ENCODE measurements around the gene TGFBR1.

Gene TGFBR1

GRCh38 chr9:99121604-99122003, 16.7 kb downstream of the TGFBR1 start:
- CTCF ChIA-PET, result interaction anchor here (0.5 to 4.4 kb wide), 9 partner anchors 15 to 857 kb away, joined by 3 to 19 read pairs (median 4); no protein-coding TSS in a partner anchor
- POLR2A ChIA-PET, result no interaction called here
- H3K4me3 ChIP-seq (ENCODE audit: low read depth, low read length), result no peak overlapping the region
- no peak for TF ChIP-seq CTCF (IDR thresholded peaks at IDR 0.05; ENCODE audit: insufficient read depth, low read length, missing control alignments)
- DNase-seq (ENCODE audit: low read depth, low spot score), result no peak

- ChIA-PET POLR2A (no interaction called here), CTCF (interaction anchor here (0.8 to 2.4 kb wide), 4 partner anchors 10 to 16 kb away, joined by 3 to 11 read pairs (median 6); no protein-coding TSS in a partner anchor)
- no peak for DNase-seq (ENCODE audit: low read depth, low spot score)
- H3K4me3 ChIP-seq (ENCODE audit: low read depth, low read length), result no peak overlapping the region
- TF ChIP-seq CTCF (IDR thresholded peaks at IDR 0.05; ENCODE audit: insufficient read depth, low read length, missing control alignments), result no peak
Observed at GRCh38 chr9:99124534-99125255, 19.8 kb downstream of the TGFBR1 start.

- no peak for TF ChIP-seq CTCF (IDR thresholded peaks at IDR 0.05; ENCODE audit: insufficient read depth, low read length, missing control alignments)
- no peak for DNase-seq (ENCODE audit: low read depth, low spot score)
- POLR2A ChIA-PET, result no interaction called here
- no peak overlapping the region for H3K4me3 ChIP-seq (ENCODE audit: low read depth, low read length)
- CTCF ChIA-PET, result interaction anchor here (0.8 to 2.4 kb wide), 2 partner anchors 11 to 14 kb away, joined by 3 to 11 read pairs; no protein-coding TSS in a partner anchor
Observed at GRCh38 chr9:99125446-99125845, 20.5 kb downstream of the TGFBR1 start.

GRCh38 chr9:99126312-99126711, 21.4 kb downstream of the TGFBR1 start:
- H3K4me3 ChIP-seq (ENCODE audit: low read depth, low read length), result no peak overlapping the region
- no peak for DNase-seq (ENCODE audit: low read depth, low spot score)
- POLR2A ChIA-PET, result no interaction called here
- CTCF ChIA-PET, result interaction anchor here (1.1 to 2.4 kb wide), 7 partner anchors 10 to 128 kb away, joined by 3 to 11 read pairs (median 4); no protein-coding TSS in a partner anchor
- no peak for TF ChIP-seq CTCF (IDR thresholded peaks at IDR 0.05; ENCODE audit: insufficient read depth, low read length, missing control alignments)

GRCh38 chr9:99127356-99128132, 22.6 kb downstream of the TGFBR1 start:
- ChIA-PET CTCF (interaction anchor here (0.7 to 2.4 kb wide), 9 partner anchors 12 to 279 kb away, joined by 3 to 11 read pairs (median 3); no protein-coding TSS in a partner anchor), POLR2A (no interaction called here)
- no peak for DNase-seq (ENCODE audit: low read depth, low spot score)
- no peak overlapping the region for H3K4me3 ChIP-seq (ENCODE audit: low read depth, low read length)
- TF ChIP-seq CTCF (IDR thresholded peaks at IDR 0.05; ENCODE audit: insufficient read depth, low read length, missing control alignments), result no peak

GRCh38 chr9:99128133-99128406, 23.2 kb downstream of the TGFBR1 start:
- TF ChIP-seq CTCF (IDR thresholded peaks at IDR 0.05; ENCODE audit: insufficient read depth, low read length, missing control alignments), result no peak
- ChIA-PET POLR2A (no interaction called here), CTCF (interaction anchor here (1.4 to 2.2 kb wide), 2 partner anchors 125 to 129 kb away, joined by 3 to 8 read pairs; no protein-coding TSS in a partner anchor)
- no peak overlapping the region for H3K4me3 ChIP-seq (ENCODE audit: low read depth, low read length)
- no peak for DNase-seq (ENCODE audit: low read depth, low spot score)
